Natural killer cell (primary cell): ENCODE data around the gene RHOB. TPM values are rescaled to one million over a fixed set of nuclear protein-coding genes. Genes with fewer than 3 reads are reported as not detected.
A peak's percentile ranks its signal among the peaks of the same experiment; 100 is the strongest.

Experiments
- ATAC-seq, 3 donors: fragments of 150-1000 bp in 2 of 3; fragments of 200-7000 bp in 1 of 3; cut with Tn5 transposase; 1 replicate in 1 of 3; 2 replicates in 2 of 3; pipeline ENCODE4 v1.10.0; 2021; ENCODE audit warnings: mild to moderate bottlenecking in 2 of 3, moderate library complexity in 2 of 3
- DNase-seq, 2 donors: peaks; one replicate each; pipeline versions ENCODE4 v3.0.0 to v3.0.0-alpha.2; 2013 to 2021; ENCODE audit warnings: mixed read lengths in 1 of 2
- H3K27ac ChIP-seq: one replicate; pipeline ENCODE4 v1.5.1; 2013; ENCODE audit warnings: mild to moderate bottlenecking, low read length
- H3K27me3 ChIP-seq: one replicate; pipeline ENCODE4 v1.6.1; 2013; ENCODE audit warnings: low read length; ENCODE audit not compliant: control insufficient read depth, insufficient read depth
- H3K36me3 ChIP-seq: one replicate; pipeline ENCODE4 v1.6.1; 2013; ENCODE audit warnings: low read length; ENCODE audit not compliant: control insufficient read depth, insufficient read depth
- H3K4me1 ChIP-seq: one replicate; pipeline ENCODE4 v1.6.1; 2013; ENCODE audit warnings: low read length; ENCODE audit not compliant: control insufficient read depth, insufficient read depth
- H3K4me3 ChIP-seq: one replicate; pipeline ENCODE4 v1.5.1; 2013; ENCODE audit warnings: low read length
- H3K9me3 ChIP-seq: one replicate; pipeline ENCODE4 v1.6.1; 2013; ENCODE audit warnings: low read length; ENCODE audit not compliant: control insufficient read depth, insufficient read depth
- H3K27ac Mint-ChIP-seq, 2 donors: one replicate each; pipeline ENCODE4 v1.8.0; 2022; ENCODE audit warnings: mild to moderate bottlenecking in 2 of 2, mixed read lengths in 2 of 2, moderate library complexity in 1 of 2
- H3K27me3 Mint-ChIP-seq, 2 donors: one replicate each; pipeline ENCODE4 v1.8.0; 2022; ENCODE audit warnings: low read depth in 2 of 2, mixed read lengths in 2 of 2
- H3K36me3 Mint-ChIP-seq: one replicate; pipeline ENCODE4 v1.8.0; 2022; ENCODE audit warnings: mixed read lengths
- H3K4me1 Mint-ChIP-seq, 2 donors: one replicate each; pipeline ENCODE4 v1.8.0; 2022; ENCODE audit warnings: mixed read lengths in 2 of 2
- H3K4me3 Mint-ChIP-seq: one replicate; pipeline ENCODE4 v1.8.0; 2022; ENCODE audit warnings: mild to moderate bottlenecking, moderate library complexity, mixed read lengths
- H3K9me3 Mint-ChIP-seq, 2 donors: one replicate each; pipeline ENCODE4 v1.8.0; 2022; ENCODE audit warnings: mixed read lengths in 2 of 2
- WGBS: methylation state at CpG from one replicate; pipeline ENCODE4 v1.1.7; 2013; ENCODE audit warnings: missing lambda C conversion rate; ENCODE audit not compliant: insufficient coverage; 5-methylcytosine and 5-hydroxymethylcytosine counted together
- intact Hi-C: fragments of 100-400 bp; cut with micrococcal nuclease; formaldehyde crosslinking; loops from one replicate; pipeline ENCODE4 v1.14.2; 2022
- total RNA-seq, 4 donors: library from RNA; stranded (reverse); fragments of 120-200 nt in 1 of 4; gene quantifications; one replicate each; pipeline versions ENCODE4 v1.2.3 to v1.2.4, GENCODE V29; 2013 to 2022
- TF ChIP-seq, protein P1 (sequence below): fragments of 200-600 bp; IDR thresholded peaks from one replicate; pipeline ENCODE4 v1.8.0; 2022; ENCODE audit warnings: antibody characterized with exemption

Gene RHOB
- total RNA-seq, 3 donors from 2014 or later (not counting 1 experiment from before 2014, with no cell fraction given): 50.8 to 222 (median 64.7) TPM

- Histone ChIP-seq H3K4me1 (no peaks in the 10 kb centered on the region), H3K36me3 (no peaks in the 10 kb centered on the region), H3K27ac (no peak overlapping the region), H3K27me3 (peaks cover under 1% of the 10 kb centered on the region), H3K4me3 (no peak overlapping the region), H3K9me3 (no peaks in the 10 kb centered on the region)
- intact Hi-C loops: loop anchor here (5.0 kb wide), 1 partner anchor 522 kb away; no protein-coding TSS in a partner anchor
- no peak for DNase-seq
- Mint-ChIP-seq H3K9me3 (no peaks in the 10 kb centered on the region), H3K27ac (no peak overlapping the region), H3K4me3 (no peak overlapping the region), H3K4me1 (peaks cover 0 to 5% of the 10 kb centered on the region in 2 donors), H3K36me3 (no peaks in the 10 kb centered on the region), H3K27me3 (peaks cover 8 to 22% of the 10 kb centered on the region in 2 donors)
- 90% methylated on average over 6 of the region's 6 CpGs for WGBS
- peak in 1 of 3 donors; percentile 30 for ATAC-seq
- TF ChIP-seq, protein P1, sequence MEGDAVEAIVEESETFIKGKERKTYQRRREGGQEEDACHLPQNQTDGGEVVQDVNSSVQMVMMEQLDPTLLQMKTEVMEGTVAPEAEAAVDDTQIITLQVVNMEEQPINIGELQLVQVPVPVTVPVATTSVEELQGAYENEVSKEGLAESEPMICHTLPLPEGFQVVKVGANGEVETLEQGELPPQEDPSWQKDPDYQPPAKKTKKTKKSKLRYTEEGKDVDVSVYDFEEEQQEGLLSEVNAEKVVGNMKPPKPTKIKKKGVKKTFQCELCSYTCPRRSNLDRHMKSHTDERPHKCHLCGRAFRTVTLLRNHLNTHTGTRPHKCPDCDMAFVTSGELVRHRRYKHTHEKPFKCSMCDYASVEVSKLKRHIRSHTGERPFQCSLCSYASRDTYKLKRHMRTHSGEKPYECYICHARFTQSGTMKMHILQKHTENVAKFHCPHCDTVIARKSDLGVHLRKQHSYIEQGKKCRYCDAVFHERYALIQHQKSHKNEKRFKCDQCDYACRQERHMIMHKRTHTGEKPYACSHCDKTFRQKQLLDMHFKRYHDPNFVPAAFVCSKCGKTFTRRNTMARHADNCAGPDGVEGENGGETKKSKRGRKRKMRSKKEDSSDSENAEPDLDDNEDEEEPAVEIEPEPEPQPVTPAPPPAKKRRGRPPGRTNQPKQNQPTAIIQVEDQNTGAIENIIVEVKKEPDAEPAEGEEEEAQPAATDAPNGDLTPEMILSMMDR: no peak
Measured at GRCh38 chr2:20440001-20440560, 6.8 kb upstream of the RHOB start.

- Histone ChIP-seq H3K4me1 (peaks cover 17% of the 10 kb centered on the region), H3K27me3 (peaks cover 3% of the 10 kb centered on the region), H3K36me3 (no peaks in the 10 kb centered on the region), H3K9me3 (no peaks in the 10 kb centered on the region), H3K27ac (no peak overlapping the region), H3K4me3 (no peak overlapping the region)
- no peaks in the 10 kb centered on the region for H3K9me3 Mint-ChIP-seq
- peaks cover 13 to 14% of the 10 kb centered on the region in 2 donors for H3K27me3 Mint-ChIP-seq
- no peak overlapping the region for H3K27ac Mint-ChIP-seq
- no peak overlapping the region for H3K4me3 Mint-ChIP-seq
- DNase-seq (peak in 1 of 2 donors; percentile 67), ATAC-seq (no peak)
- no peaks in the 10 kb centered on the region for H3K36me3 Mint-ChIP-seq
- H3K4me1 Mint-ChIP-seq: peaks cover 8 to 13% of the 10 kb centered on the region in 2 donors
- WGBS: 95% methylated on average over 5 of the region's 6 CpGs
- intact Hi-C loops: loop anchor here (1.0 to 5.0 kb wide), 2 partner anchors 199 to 519 kb away; no protein-coding TSS in a partner anchor
- TF ChIP-seq, protein P1: peak; percentile 60
Measured at GRCh38 chr2:20443276-20443920, 3.5 kb upstream of the RHOB start.

DNA sequence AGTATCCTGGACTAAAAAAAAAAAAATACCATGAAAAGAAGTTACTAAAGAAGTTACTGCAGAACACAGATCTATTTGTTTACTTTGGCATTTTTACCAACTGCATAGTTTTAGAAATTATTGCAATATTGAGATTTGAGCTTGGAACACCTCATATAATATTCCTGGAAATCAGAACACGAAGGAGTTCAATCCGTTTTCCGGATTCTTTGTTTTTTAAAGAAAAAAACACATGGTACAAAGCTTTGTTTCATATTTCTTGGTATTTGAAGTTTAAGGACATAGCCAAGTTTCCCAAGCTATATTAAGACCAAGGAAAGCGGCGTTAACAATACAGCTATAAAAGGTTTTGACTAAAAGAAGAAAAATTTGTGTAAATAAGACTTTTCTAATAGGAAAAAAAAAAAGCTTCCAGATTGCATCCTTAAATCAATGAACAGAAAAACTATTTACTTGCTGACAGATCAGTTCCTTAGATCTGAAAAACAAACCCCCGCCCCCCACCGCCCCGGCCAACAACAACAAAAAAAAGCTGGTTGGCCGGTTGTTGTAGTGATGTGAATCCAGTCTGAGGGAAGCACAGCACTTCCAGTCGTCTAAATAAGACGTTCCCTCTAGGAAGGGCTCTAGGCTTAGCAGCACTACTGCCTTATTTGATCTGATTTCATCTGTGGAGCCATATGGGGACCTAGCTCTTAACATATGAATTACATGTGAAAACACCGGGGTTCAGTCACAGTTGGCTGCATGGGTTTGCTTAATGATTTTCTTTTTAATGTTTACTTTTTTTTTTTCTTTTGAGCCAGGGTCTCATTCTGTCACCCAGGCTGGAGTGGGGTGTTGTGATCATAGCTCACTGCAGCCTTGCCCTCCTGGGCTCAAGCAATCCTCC lies 2.5 kb upstream of the RHOB start:
- ATAC-seq: no peak
- no peaks in the 10 kb centered on the region for H3K36me3 Mint-ChIP-seq
- H3K4me3 Mint-ChIP-seq: no peak overlapping the region
- peaks cover 8 to 13% of the 10 kb centered on the region in 2 donors for H3K4me1 Mint-ChIP-seq
- H3K4me3 ChIP-seq: no peak overlapping the region
- intact Hi-C loops: loop anchor here (5.0 kb wide), 1 partner anchor 518 kb away; no protein-coding TSS in a partner anchor
- H3K9me3 ChIP-seq: no peaks in the 10 kb centered on the region
- TF ChIP-seq, protein P1: no peak
- peaks cover 20% of the 10 kb centered on the region for H3K4me1 ChIP-seq
- WGBS: 85% methylated on average over 7 of the region's 12 CpGs
- H3K27ac Mint-ChIP-seq: no peak overlapping the region
- H3K27ac ChIP-seq: no peak overlapping the region
- H3K27me3 ChIP-seq: peaks cover 3% of the 10 kb centered on the region
- no peaks in the 10 kb centered on the region for H3K9me3 Mint-ChIP-seq
- peaks cover 6 to 10% of the 10 kb centered on the region in 2 donors for H3K27me3 Mint-ChIP-seq
- no peak for DNase-seq
- no peaks in the 10 kb centered on the region for H3K36me3 ChIP-seq
